ENCODE measurements around the gene ANKFY1. TPM values are rescaled to one million over a fixed set of nuclear protein-coding genes. Genes with fewer than 3 reads are reported as not detected.

Gene ANKFY1
- total and polyA plus RNA-seq, 2 experiments from 2014 or later = 18.6 to 32.8 TPM

DNA sequence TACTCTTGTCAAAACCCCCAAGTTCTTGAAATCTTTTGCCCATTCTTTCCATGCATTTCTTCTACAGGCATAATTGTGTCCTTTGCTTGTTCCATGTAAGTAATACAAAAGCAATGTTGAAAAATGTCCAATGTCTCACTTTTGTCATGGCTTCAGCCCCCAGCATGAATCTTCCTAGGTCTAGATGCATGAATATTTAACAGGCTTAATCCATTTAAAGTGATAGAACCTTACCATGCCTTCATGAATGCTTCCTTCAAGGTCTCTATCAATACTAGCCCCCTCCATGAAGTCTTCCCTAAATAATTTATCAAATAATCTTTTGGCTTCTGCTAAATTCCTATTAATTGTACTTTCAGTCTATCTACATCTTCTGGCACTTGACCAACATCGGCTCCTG is 46.1 kb upstream of the ANKFY1 start:
- no peak for DNase-seq (ENCODE audit: low spot score)
- H3K27ac ChIP-seq = no peak overlapping the region
- H3K9me2 ChIP-seq (replicated peaks; ENCODE audit: insufficient read depth) = no peaks in the 10 kb centered on the region
- H3K27me3 ChIP-seq = no peaks in the 10 kb centered on the region
- no peak for TF ChIP-seq EZH2 (IDR thresholded peaks at IDR 0.05; ENCODE audit: borderline replicate concordance)
- no peak for TF ChIP-seq CTCF (IDR thresholded peaks at IDR 0.05; ENCODE audit: poor library complexity)
- TF ChIP-seq EZH2phosphoT487 (IDR thresholded peaks at IDR 0.05; ENCODE audit: low read depth, severe bottlenecking, unreplicated experiment) = no peak
- H3K4me2 ChIP-seq = peak overlapping the region; percentile 45
- H3K9me3 ChIP-seq (ENCODE audit: low read depth) = no peaks in the 10 kb centered on the region
- H3K4me1 ChIP-seq (ENCODE audit: insufficient read depth) = peaks cover 20% of the 10 kb centered on the region
- no peak overlapping the region for H3K4me3 ChIP-seq
- H3K79me2 ChIP-seq = peaks cover 88% of the 10 kb centered on the region
- 48% methylated on average over 1 of the region's 1 CpG for WGBS (ENCODE audit: low lambda C conversion rate, missing lambda C conversion rate)
- peaks cover 29% of the 10 kb centered on the region for H4K20me1 ChIP-seq (ENCODE audit: insufficient read depth, poor library complexity, severe bottlenecking)
- no peak overlapping the region for H2AFZ ChIP-seq
- H3K36me3 ChIP-seq (replicated peaks; ENCODE audit: insufficient read depth, low read depth) = no peaks in the 10 kb centered on the region

DNA sequence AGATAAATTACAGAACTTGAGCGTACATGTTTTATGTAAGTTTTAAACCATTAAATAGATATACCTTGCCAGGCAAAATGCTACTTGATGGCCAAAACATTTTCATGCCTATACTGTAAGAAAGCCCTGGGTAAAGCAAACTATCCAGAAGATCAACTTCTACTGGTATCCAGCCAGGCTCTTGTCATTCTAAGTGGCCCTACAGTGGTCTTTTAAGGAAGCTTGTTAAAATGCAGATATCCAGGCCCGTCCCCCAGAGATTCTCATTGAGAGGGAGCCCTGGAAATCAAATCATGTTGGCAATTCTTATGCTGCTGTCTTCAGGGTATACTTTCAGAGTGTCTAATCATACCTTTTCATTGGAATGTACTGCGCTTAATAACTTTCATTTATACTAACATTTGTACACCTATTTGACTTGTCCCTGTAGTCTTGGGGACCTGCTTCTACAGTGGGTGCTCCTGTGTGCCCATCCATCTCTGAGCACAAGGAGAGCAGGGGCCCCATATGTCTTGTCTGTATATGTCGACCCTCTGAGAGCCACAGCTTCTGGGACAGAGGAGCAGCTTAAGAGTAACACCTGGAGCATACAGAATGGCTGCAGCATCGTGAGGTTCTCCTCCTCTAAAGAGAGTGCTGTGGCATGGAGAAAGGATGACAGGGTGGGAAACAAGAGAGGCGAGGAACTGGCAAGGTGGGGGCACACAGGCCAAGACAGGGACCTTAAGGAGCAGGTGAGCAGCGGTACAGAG is 43.6 kb upstream of the ANKFY1 start:
- no peak overlapping the region for H3K27ac ChIP-seq
- H3K79me2 ChIP-seq = peaks cover 77% of the 10 kb centered on the region
- H3K36me3 ChIP-seq (replicated peaks; ENCODE audit: insufficient read depth, low read depth) = no peaks in the 10 kb centered on the region
- TF ChIP-seq EZH2 (IDR thresholded peaks at IDR 0.05; ENCODE audit: borderline replicate concordance) (no peak), EZH2phosphoT487 (IDR thresholded peaks at IDR 0.05; ENCODE audit: low read depth, severe bottlenecking, unreplicated experiment) (no peak), CTCF (IDR thresholded peaks at IDR 0.05; ENCODE audit: poor library complexity) (no peak)
- H3K9me2 ChIP-seq (replicated peaks; ENCODE audit: insufficient read depth) = no peaks in the 10 kb centered on the region
- H3K4me1 ChIP-seq (ENCODE audit: insufficient read depth) = peaks cover 12% of the 10 kb centered on the region
- 93% methylated on average over 7 of the region's 7 CpGs for WGBS (ENCODE audit: low lambda C conversion rate, missing lambda C conversion rate)
- no peak overlapping the region for H3K4me3 ChIP-seq
- DNase-seq (ENCODE audit: low spot score) = no peak
- H3K9me3 ChIP-seq (ENCODE audit: low read depth) = no peaks in the 10 kb centered on the region
- H3K27me3 ChIP-seq = no peaks in the 10 kb centered on the region
- H4K20me1 ChIP-seq (ENCODE audit: insufficient read depth, poor library complexity, severe bottlenecking) = peaks cover 30% of the 10 kb centered on the region
- H2AFZ ChIP-seq = no peak overlapping the region
- no peak overlapping the region for H3K4me2 ChIP-seq

DNA sequence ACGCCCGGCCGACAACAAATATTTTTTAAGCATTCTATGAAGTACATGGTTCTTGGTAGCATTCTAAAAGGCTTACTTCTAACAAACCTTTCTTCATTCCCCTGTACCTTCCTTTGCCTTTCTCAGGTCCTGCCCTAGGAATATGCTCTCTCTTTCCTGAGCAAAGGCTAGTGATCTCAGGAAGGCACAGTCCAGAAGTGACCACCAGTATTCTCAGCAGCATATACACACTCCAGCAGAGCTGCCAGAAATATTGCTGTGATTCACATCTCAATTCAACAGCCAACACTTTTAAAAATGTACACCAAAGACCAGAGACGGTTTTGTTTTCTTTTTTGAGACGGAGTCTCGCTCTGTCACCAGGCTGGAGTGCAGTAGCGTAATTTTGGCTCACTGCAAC is 41.4 kb upstream of the ANKFY1 start:
- Histone ChIP-seq H3K27me3 (no peaks in the 10 kb centered on the region), H3K27ac (no peak overlapping the region), H2AFZ (no peak overlapping the region), H3K36me3 (replicated peaks; ENCODE audit: insufficient read depth, low read depth) (no peaks in the 10 kb centered on the region), H3K9me2 (replicated peaks; ENCODE audit: insufficient read depth) (no peaks in the 10 kb centered on the region), H3K79me2 (peaks cover 77% of the 10 kb centered on the region), H3K4me3 (no peak overlapping the region), H3K9me3 (ENCODE audit: low read depth) (no peaks in the 10 kb centered on the region), H3K4me2 (no peak overlapping the region), H4K20me1 (ENCODE audit: insufficient read depth, poor library complexity, severe bottlenecking) (peaks cover 28% of the 10 kb centered on the region), H3K4me1 (ENCODE audit: insufficient read depth) (peaks cover 6% of the 10 kb centered on the region)
- TF ChIP-seq EZH2 (IDR thresholded peaks at IDR 0.05; ENCODE audit: borderline replicate concordance) (no peak), CTCF (IDR thresholded peaks at IDR 0.05; ENCODE audit: poor library complexity) (no peak), EZH2phosphoT487 (IDR thresholded peaks at IDR 0.05; ENCODE audit: low read depth, severe bottlenecking, unreplicated experiment) (no peak)
- WGBS (ENCODE audit: low lambda C conversion rate, missing lambda C conversion rate) = 96% methylated on average over 7 of the region's 7 CpGs
- no peak for DNase-seq (ENCODE audit: low spot score)

Measured in hepatocyte (in vitro differentiated cells).